ENCODE results near the gene NFX1.

GRCh38 chr9:33257276-33257675, 33.0 kb upstream of the NFX1 start:
- TF ChIP-seq, protein P1, sequence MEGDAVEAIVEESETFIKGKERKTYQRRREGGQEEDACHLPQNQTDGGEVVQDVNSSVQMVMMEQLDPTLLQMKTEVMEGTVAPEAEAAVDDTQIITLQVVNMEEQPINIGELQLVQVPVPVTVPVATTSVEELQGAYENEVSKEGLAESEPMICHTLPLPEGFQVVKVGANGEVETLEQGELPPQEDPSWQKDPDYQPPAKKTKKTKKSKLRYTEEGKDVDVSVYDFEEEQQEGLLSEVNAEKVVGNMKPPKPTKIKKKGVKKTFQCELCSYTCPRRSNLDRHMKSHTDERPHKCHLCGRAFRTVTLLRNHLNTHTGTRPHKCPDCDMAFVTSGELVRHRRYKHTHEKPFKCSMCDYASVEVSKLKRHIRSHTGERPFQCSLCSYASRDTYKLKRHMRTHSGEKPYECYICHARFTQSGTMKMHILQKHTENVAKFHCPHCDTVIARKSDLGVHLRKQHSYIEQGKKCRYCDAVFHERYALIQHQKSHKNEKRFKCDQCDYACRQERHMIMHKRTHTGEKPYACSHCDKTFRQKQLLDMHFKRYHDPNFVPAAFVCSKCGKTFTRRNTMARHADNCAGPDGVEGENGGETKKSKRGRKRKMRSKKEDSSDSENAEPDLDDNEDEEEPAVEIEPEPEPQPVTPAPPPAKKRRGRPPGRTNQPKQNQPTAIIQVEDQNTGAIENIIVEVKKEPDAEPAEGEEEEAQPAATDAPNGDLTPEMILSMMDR (optimal IDR thresholded peaks at IDR 0.05 in 1 of 3, IDR thresholded peaks at IDR 0.05 in 1 of 3, conservative IDR thresholded peaks at IDR 0.05 in 1 of 3; ENCODE audit: extremely low read depth in 1 of 3, insufficient read depth in 2 of 3, low read length in 3 of 3) = no peak
- no peak for TF ChIP-seq EZH2 (IDR thresholded peaks at IDR 0.05; ENCODE audit: low read length)

All from keratinocyte (primary cell).